Breast epithelium (tissue), 4 donors: ENCODE results near the gene ALDH6A1. TPM values are rescaled to one million over a fixed set of nuclear protein-coding genes. Genes with fewer than 3 reads are reported as not detected.

Experiments
- DNase-seq, 2 donors: peaks; one replicate each; pipeline ENCODE4 v3.0.0-alpha.2; 2019; ENCODE audit warnings: low spot score in 2 of 2
- H3K27ac ChIP-seq, 2 donors: fragments of 200-600 bp; sonication (generic) in 1 of 2; one replicate each; pipeline ENCODE4 v1.5.1; 2016 to 2019; ENCODE audit warnings: mild to moderate bottlenecking in 1 of 2
- H3K27me3 ChIP-seq, 2 donors: fragments of 200-600 bp; sonication (generic) in 1 of 2; one replicate each; pipeline versions ENCODE4 v1.5.1 to v1.6.0; 2017 to 2019; ENCODE audit warnings: control low read depth in 1 of 2, mild to moderate bottlenecking in 1 of 2
- H3K36me3 ChIP-seq: fragments of 200-600 bp; one replicate; pipeline ENCODE4 v1.5.1; 2019
- H3K4me1 ChIP-seq, 2 donors: fragments of 200-600 bp; sonication (generic); one replicate each; pipeline ENCODE4 v1.5.1; 2016 to 2019; ENCODE audit warnings: control low read depth in 1 of 2
- H3K4me3 ChIP-seq, 3 donors: fragments of 200-600 bp; sonication (generic); 1 replicate in 2 of 3; 2 replicates in 1 of 3; pipeline ENCODE4 v1.5.1; 2016 to 2019; ENCODE audit warnings: mild to moderate bottlenecking in 3 of 3, moderate library complexity in 2 of 3
- H3K9me3 ChIP-seq, 2 donors: fragments of 200-600 bp; sonication (generic) in 1 of 2; one replicate each; pipeline ENCODE4 v1.5.1; 2016 to 2019; ENCODE audit warnings: control low read depth in 1 of 2
- CTCF ChIP-seq, 3 donors: fragments of 450-650 bp; IDR thresholded peaks; one replicate each; pipeline ENCODE4 v1.5.1; 2016 to 2017; ENCODE audit warnings: antibody characterized with exemption in 3 of 3, mild to moderate bottlenecking in 3 of 3, moderate library complexity in 3 of 3
- POLR2A ChIP-seq: fragments of 450-650 bp; IDR thresholded peaks from one replicate; pipeline ENCODE4 v1.6.1; 2016; ENCODE audit warnings: antibody characterized with exemption, mild to moderate bottlenecking, moderate library complexity
- POLR2AphosphoS5 ChIP-seq, 3 donors: sonication (generic); formaldehyde crosslinking; IDR thresholded peaks; one replicate each; pipeline ENCODE4 v1.6.1; 2017; ENCODE audit warnings: antibody characterized with exemption in 3 of 3
- intact Hi-C: fragments of 100-400 bp; cut with DNase I; formaldehyde crosslinking; loops from one replicate; pipeline ENCODE4 v1.15.1; 2023; ENCODE audit warnings: low total_unique reads
- total RNA-seq, 3 donors: library from RNA; depleted of rRNA; stranded (reverse); fragments of >200 nt; gene quantifications; one replicate each; pipeline ENCODE4 v1.1.0, GENCODE V29; 2016

Gene ALDH6A1
- total RNA-seq, 3 donors from 2014 or later: 26.9 to 78.9 (median 40.7) TPM

GRCh38 chr14:74042296-74042695, 42.0 kb downstream of the ALDH6A1 start:
- no peak for DNase-seq
- intact Hi-C loops: no loop called here

GRCh38 chr14:74038020-74038859, 46.0 kb downstream of the ALDH6A1 start:
- peak; percentile 46 to 55 (median 51) for TF ChIP-seq CTCF (IDR thresholded peaks at IDR 0.05)
- TF ChIP-seq POLR2A: no peak
- no peaks in the 10 kb centered on the region for H3K9me3 ChIP-seq
- no peak overlapping the region for H3K4me3 ChIP-seq
- H3K27ac ChIP-seq: no peak overlapping the region
- no peak for DNase-seq
- H3K27me3 ChIP-seq: no peaks in the 10 kb centered on the region
- H3K4me1 ChIP-seq: no peaks in the 10 kb centered on the region
- H3K36me3 ChIP-seq: no peaks in the 10 kb centered on the region
- intact Hi-C loops: no loop called here

More at GRCh38 chr14:74042296-74042695, 42.0 kb downstream of the ALDH6A1 start:
- no peaks in the 10 kb centered on the region for H3K27me3 ChIP-seq
- H3K36me3 ChIP-seq: no peaks in the 10 kb centered on the region
- no peaks in the 10 kb centered on the region for H3K9me3 ChIP-seq
- no peak overlapping the region for H3K27ac ChIP-seq
- H3K4me3 ChIP-seq: no peak overlapping the region
- no peak for TF ChIP-seq POLR2AphosphoS5 (IDR thresholded peaks at IDR 0.05)
- TF ChIP-seq CTCF (IDR thresholded peaks at IDR 0.05): no peak
- TF ChIP-seq POLR2A: no peak
- H3K4me1 ChIP-seq: no peaks in the 10 kb centered on the region

- intact Hi-C loops: no loop called here
- no peaks in the 10 kb centered on the region for H3K27me3 ChIP-seq
- TF ChIP-seq CTCF (IDR thresholded peaks at IDR 0.05): no peak
- no peak for TF ChIP-seq POLR2AphosphoS5 (IDR thresholded peaks at IDR 0.05)
- DNase-seq: no peak
- no peaks in the 10 kb centered on the region for H3K4me1 ChIP-seq
- no peak overlapping the region for H3K4me3 ChIP-seq
- no peaks in the 10 kb centered on the region for H3K9me3 ChIP-seq
- no peak overlapping the region for H3K27ac ChIP-seq
- no peaks in the 10 kb centered on the region for H3K36me3 ChIP-seq
Observed at GRCh38 chr14:74035556-74035955, 48.7 kb downstream of the ALDH6A1 start.

- Histone ChIP-seq H3K9me3 (no peaks in the 10 kb centered on the region), H3K36me3 (no peaks in the 10 kb centered on the region), H3K27me3 (no peaks in the 10 kb centered on the region), H3K4me1 (no peaks in the 10 kb centered on the region), H3K27ac (no peak overlapping the region), H3K4me3 (no peak overlapping the region)
- DNase-seq: no peak
- intact Hi-C loops: no loop called here
- TF ChIP-seq POLR2A (no peak), POLR2AphosphoS5 (IDR thresholded peaks at IDR 0.05) (no peak), CTCF (IDR thresholded peaks at IDR 0.05) (no peak)
Observed at GRCh38 chr14:74034572-74034971, 49.7 kb downstream of the ALDH6A1 start.

- TF ChIP-seq POLR2AphosphoS5 (IDR thresholded peaks at IDR 0.05) (no peak), CTCF (IDR thresholded peaks at IDR 0.05) (no peak), POLR2A (no peak)
- DNase-seq: no peak
- Histone ChIP-seq H3K4me1 (no peaks in the 10 kb centered on the region), H3K27ac (no peak overlapping the region), H3K9me3 (no peaks in the 10 kb centered on the region), H3K4me3 (no peak overlapping the region), H3K27me3 (no peaks in the 10 kb centered on the region), H3K36me3 (no peaks in the 10 kb centered on the region)
- intact Hi-C loops: no loop called here
Observed at GRCh38 chr14:74029136-74029535, 55.1 kb downstream of the ALDH6A1 start.
